ENCODE measurements around the gene BRIX1. TPM values are rescaled to one million over a fixed set of nuclear protein-coding genes. Genes with fewer than 3 reads are reported as not detected.
"Not testable (repeated sequence)": the region's sequence is repeated elsewhere in the genome, so short reads cannot be mapped to it uniquely, and the experiment has no call there.

The BRIX1 gene
- polyA plus RNA-seq, 4 donors: 49.7 to 66.1 (median 59.0) TPM

- DNase-seq (ENCODE audit: low read depth in 4 of 4, low spot score in 3 of 4): peak in 1 of 4 donors; percentile 17
These were observed 42.6 kb downstream of the BRIX1 start for GRCh38 chr5:34957857-34958690.

GRCh38 chr5:34959323-34959722, 43.8 kb downstream of the BRIX1 start:
- no peak for DNase-seq (ENCODE audit: low read depth in 4 of 4, low spot score in 3 of 4)

GRCh38 chr5:34967540-34967939, 52.0 kb downstream of the BRIX1 start:
- no peak for DNase-seq (ENCODE audit: low read depth in 4 of 4, low spot score in 3 of 4)

- no peak for DNase-seq (ENCODE audit: low read depth in 4 of 4, low spot score in 3 of 4)
These were observed 52.7 kb downstream of the BRIX1 start for GRCh38 chr5:34968258-34968657.

GRCh38 chr5:34970552-34970951, 55.0 kb downstream of the BRIX1 start:
- DNase-seq (ENCODE audit: low read depth in 4 of 4, low spot score in 3 of 4): no peak

GRCh38 chr5:34971655-34972054, 56.1 kb downstream of the BRIX1 start:
- DNase-seq (ENCODE audit: low read depth in 4 of 4, low spot score in 3 of 4): not testable (repeated sequence)

Other genes starting within 250 kb of the BRIX1 start
- 1 to 10 TPM; 2.5 to 4.1 (median 3.3) TPM for gene TTC23L, start 76.5 kb upstream of the BRIX1 start, polyA plus RNA-seq (ENCODE audit: insufficient read length in 4 of 4)
- gene RAD1, start 207 bp upstream of the BRIX1 start, polyA plus RNA-seq (ENCODE audit: insufficient read length in 4 of 4): 10 to 100 TPM; 33.1 to 38.9 (median 37.0) TPM
- 10 to 100 TPM; 70.2 to 77.2 (median 73.3) TPM for gene DNAJC21, start 13.8 kb downstream of the BRIX1 start, polyA plus RNA-seq (ENCODE audit: insufficient read length in 4 of 4)
- gene AGXT2, start 132.2 kb downstream of the BRIX1 start, polyA plus RNA-seq (ENCODE audit: insufficient read length in 4 of 4): 10 to 100 TPM; 43.2 to 79.6 (median 50.2) TPM